Body of pancreas (tissue), 4 donors: ENCODE measurements around the gene PGD.

Experiments used
- POLR2A ChIP-seq, 3 donors: fragments of 450-650 bp; IDR thresholded peaks; one replicate each; pipeline ENCODE4 v1.6.1; 2016; ENCODE audit warnings: antibody characterized with exemption in 3 of 3, mild to moderate bottlenecking in 2 of 3
- TF ChIP-seq, protein P1 (sequence below), 7 experiments: fragments of 450-650 bp in 4 of 7; fragments of 200-600 bp in 3 of 7; sonication (generic) in 3 of 7; IDR thresholded peaks; one replicate each; pipeline ENCODE4 v1.5.1; 2016 to 2019; ENCODE audit warnings: antibody characterized with exemption in 7 of 7

DNA sequence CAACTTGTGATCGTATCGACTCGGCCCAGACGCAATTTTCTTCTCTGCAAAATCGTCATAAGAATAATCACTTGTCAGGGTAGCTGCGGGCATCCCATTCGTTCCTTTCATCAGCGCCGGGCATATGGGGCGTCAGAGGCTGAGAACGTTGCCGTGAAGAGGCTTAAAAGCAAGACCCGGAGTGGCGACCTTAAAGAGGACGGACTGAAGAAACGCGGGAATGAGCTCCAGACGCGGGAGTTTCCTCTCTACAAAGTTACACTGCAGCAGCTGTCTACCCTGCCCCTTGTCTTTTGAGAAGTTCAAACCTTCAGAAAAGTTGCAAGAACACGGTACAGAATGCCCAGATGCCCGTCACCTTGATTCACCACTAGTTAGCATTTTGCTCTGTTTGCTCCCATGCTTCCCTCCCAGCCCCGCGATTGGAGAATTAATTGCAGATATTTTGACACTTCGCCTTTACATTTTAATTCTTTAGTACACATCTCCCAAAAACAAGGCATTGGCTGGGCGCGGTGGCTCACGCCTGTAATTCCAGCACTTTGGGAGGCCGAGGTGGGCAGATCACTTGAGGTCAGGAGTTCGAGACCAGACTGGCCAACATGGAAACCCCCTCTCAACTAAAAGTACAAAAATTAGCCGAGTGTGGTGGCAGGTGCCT, 32.3 kb downstream of the PGD start:
- TF ChIP-seq, protein P1, sequence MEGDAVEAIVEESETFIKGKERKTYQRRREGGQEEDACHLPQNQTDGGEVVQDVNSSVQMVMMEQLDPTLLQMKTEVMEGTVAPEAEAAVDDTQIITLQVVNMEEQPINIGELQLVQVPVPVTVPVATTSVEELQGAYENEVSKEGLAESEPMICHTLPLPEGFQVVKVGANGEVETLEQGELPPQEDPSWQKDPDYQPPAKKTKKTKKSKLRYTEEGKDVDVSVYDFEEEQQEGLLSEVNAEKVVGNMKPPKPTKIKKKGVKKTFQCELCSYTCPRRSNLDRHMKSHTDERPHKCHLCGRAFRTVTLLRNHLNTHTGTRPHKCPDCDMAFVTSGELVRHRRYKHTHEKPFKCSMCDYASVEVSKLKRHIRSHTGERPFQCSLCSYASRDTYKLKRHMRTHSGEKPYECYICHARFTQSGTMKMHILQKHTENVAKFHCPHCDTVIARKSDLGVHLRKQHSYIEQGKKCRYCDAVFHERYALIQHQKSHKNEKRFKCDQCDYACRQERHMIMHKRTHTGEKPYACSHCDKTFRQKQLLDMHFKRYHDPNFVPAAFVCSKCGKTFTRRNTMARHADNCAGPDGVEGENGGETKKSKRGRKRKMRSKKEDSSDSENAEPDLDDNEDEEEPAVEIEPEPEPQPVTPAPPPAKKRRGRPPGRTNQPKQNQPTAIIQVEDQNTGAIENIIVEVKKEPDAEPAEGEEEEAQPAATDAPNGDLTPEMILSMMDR (IDR thresholded peaks at IDR 0.05), result no peak
- no peak for TF ChIP-seq POLR2A (IDR thresholded peaks at IDR 0.05)
